DND-41 (cell line): Measurements from ENCODE around the gene ALDH1A1.

Experiments used
- CTCF ChIP-seq: IDR thresholded peaks from 2 replicates; pipeline ENCODE4 v1.5.1; 2012; ENCODE audit warnings: borderline replicate concordance, low read length, moderate library complexity, mild to moderate bottlenecking; ENCODE audit not compliant: poor library complexity, severe bottlenecking; ENCODE audit errors: extremely low read depth
- EZH2 ChIP-seq: IDR thresholded peaks from 3 replicates; pipeline ENCODE4 v1.6.1; 2012; ENCODE audit warnings: borderline replicate concordance, low read depth, mild to moderate bottlenecking, moderate library complexity, low read length, inconsistent platforms; ENCODE audit not compliant: severe bottlenecking

DNA sequence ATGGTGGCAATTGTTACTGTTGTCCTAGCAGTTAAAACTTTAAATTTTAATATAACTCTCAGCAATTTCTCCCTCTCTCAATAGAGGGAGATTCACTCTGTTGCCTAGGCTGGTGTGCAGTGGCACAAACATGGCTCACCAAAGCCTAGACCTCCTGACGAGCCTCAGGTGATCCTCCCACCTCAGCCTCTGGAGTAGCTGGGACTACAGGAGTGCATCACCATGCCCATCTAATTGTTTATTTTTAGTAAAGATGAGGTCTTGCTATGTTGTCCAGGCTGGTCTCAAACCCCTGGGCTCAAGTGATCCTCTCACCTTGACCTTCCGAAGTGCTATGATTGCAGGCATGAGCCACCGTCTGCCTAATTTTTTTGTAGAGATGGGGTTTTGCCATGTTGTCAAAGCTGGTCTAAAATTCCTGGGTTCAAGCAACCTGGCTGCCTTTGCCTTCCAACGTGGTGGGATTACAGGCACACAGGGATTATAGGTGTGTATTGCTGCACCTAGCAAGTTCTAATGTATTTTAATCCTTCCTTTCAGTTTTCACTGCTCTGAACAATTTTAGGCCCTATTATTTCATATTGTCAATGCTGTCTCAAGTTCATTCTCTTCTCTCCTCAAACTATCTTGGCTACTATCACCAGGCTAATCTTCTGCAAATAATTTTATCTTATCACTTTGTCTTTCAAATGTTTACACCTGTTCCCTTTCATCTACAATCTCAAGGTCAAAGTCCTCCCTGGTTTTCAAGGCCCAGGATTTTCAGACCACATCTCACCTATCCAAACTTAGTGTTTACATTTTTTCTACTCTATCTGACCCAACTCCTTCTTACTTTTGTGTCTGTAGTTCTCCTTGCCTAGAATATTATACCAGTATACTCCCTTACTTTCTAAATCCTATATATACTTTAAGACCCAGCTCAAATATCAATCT, 18.9 kb downstream of the ALDH1A1 start:
- TF ChIP-seq CTCF (no peak), EZH2 (no peak)
